ENCODE data around the gene PRELID1.

PRELID1 gene

DNA sequence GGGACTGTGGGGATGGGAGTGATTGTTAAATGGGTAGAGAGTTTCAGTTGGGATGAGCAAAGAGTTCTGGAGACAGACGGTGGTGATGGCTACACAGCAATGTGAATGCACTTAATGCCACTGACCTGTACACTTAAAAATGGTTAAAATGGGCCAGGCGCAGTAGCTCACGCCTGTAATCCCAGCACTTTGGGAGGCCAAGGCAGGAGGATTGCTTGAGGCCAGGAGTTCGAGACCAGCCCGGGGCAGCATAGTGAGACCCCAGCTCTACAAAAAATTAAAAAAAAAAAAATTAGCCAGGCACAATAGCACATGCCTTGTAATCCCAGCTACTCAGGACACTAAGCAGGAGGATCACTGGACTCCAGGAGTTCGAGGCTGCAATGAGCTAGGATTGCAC, 40.2 kb downstream of the PRELID1 start:
- DNase-seq (ENCODE audit: low read depth) = no peak
- H3K4me3 ChIP-seq (ENCODE audit: low read depth, low read length) = no peak overlapping the region
- TF ChIP-seq MYC (IDR thresholded peaks at IDR 0.05; ENCODE audit: low read depth, low read length) (no peak), POLR2A (IDR thresholded peaks at IDR 0.05; ENCODE audit: extremely low read depth, insufficient read length) (no peak)
- TF ChIP-seq, protein P1, sequence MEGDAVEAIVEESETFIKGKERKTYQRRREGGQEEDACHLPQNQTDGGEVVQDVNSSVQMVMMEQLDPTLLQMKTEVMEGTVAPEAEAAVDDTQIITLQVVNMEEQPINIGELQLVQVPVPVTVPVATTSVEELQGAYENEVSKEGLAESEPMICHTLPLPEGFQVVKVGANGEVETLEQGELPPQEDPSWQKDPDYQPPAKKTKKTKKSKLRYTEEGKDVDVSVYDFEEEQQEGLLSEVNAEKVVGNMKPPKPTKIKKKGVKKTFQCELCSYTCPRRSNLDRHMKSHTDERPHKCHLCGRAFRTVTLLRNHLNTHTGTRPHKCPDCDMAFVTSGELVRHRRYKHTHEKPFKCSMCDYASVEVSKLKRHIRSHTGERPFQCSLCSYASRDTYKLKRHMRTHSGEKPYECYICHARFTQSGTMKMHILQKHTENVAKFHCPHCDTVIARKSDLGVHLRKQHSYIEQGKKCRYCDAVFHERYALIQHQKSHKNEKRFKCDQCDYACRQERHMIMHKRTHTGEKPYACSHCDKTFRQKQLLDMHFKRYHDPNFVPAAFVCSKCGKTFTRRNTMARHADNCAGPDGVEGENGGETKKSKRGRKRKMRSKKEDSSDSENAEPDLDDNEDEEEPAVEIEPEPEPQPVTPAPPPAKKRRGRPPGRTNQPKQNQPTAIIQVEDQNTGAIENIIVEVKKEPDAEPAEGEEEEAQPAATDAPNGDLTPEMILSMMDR (IDR thresholded peaks at IDR 0.05; ENCODE audit: low read depth, low read length) = no peak
- TF ChIP-seq, protein P2, sequence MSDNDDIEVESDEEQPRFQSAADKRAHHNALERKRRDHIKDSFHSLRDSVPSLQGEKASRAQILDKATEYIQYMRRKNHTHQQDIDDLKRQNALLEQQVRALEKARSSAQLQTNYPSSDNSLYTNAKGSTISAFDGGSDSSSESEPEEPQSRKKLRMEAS (IDR thresholded peaks at IDR 0.05; ENCODE audit: low read depth, low read length) = no peak

DNA sequence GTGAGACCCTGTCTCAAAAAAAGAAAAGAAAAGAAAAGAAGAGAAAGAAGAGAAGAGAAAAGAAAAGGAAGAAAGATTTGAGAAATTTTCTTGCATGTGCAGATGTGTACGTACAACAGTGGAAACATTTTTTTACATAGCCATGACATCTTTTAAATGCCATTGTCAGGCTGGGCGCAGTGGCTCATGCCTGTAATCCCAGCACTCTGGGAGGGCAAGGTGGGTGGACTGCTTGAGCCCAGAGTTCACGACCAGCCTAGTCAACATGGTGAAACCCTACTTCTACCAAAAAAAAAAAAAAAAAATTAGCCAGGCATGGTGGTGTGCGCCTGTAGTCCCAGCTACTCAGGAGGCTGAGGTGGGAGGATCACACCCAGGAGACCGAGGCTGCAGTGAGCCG, 41.3 kb downstream of the PRELID1 start:
- H3K4me3 ChIP-seq (ENCODE audit: low read depth, low read length) = no peak overlapping the region
- TF ChIP-seq, protein P1 (IDR thresholded peaks at IDR 0.05; ENCODE audit: low read depth, low read length) = no peak
- no peak for DNase-seq (ENCODE audit: low read depth)

DNA sequence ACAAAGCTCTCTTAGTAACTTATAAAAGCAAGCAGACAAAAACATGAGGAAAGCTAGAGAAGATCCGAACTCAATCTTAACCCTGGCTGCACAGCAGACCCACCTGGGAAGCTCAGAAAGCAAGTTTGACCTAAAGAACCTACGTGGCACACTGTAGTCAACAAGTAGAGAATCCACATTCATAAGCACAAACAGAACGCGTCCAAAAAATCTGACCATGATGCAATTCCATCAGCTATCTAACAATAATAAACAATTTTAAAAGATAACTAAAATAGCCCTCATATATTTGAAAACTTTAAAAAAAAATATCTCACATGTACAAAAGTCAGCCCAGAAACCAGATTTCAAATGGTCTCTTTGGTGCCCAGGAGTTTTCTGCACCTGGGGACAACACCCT, 43.2 kb downstream of the PRELID1 start:
- peak overlapping the region; percentile 25 for H3K4me3 ChIP-seq (ENCODE audit: low read depth, low read length)
- TF ChIP-seq MYC (IDR thresholded peaks at IDR 0.05; ENCODE audit: low read depth, low read length) (no peak), POLR2A (IDR thresholded peaks at IDR 0.05; ENCODE audit: extremely low read depth, insufficient read length) (no peak)
- TF ChIP-seq, protein P1 (IDR thresholded peaks at IDR 0.05; ENCODE audit: low read depth, low read length) = no peak
- TF ChIP-seq, protein P2 (IDR thresholded peaks at IDR 0.05; ENCODE audit: low read depth, low read length) = no peak
- no peak for DNase-seq (ENCODE audit: low read depth)

DNA sequence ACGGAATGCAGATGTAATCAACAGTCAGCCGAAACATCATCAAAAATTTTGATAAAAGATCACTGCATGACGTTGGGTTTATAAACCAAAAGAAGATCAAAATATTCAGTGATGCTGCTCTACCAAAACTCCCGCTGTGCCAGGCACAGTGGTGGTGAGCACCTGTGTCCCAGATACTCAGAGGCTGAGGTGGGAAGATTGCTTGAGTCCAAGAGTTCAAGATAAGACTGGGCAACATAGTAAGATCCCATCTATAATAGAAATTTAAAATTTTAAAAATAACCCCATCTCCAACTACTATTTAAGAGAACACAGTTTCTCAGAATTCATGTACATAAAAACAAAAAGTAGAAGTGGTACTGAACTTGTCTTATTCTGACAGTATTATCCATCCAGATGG, 44.1 kb downstream of the PRELID1 start:
- TF ChIP-seq POLR2A (IDR thresholded peaks at IDR 0.05; ENCODE audit: extremely low read depth, insufficient read length) (no peak), MYC (IDR thresholded peaks at IDR 0.05; ENCODE audit: low read depth, low read length) (no peak)
- TF ChIP-seq, protein P1 (IDR thresholded peaks at IDR 0.05; ENCODE audit: low read depth, low read length) = no peak
- TF ChIP-seq, protein P2 (IDR thresholded peaks at IDR 0.05; ENCODE audit: low read depth, low read length) = no peak
- no peak for DNase-seq (ENCODE audit: low read depth)
- H3K4me3 ChIP-seq (ENCODE audit: low read depth, low read length) = peak overlapping the region; percentile 16

DNA sequence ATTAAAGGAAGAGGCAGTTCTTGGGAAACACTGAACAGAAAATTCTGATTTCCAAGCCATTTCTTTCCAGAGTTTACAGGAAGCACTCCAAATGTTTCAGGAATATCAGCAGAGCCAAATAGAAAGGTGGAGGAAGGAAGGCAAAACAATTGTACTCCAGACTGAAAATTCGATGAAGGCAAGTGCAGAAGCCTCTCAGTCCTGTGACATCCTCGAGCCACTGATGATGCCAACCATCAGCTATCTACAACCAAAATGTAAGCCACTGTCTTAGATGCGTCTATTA, 45.7 kb downstream of the PRELID1 start:
- TF ChIP-seq POLR2A (IDR thresholded peaks at IDR 0.05; ENCODE audit: extremely low read depth, insufficient read length) (no peak), MYC (IDR thresholded peaks at IDR 0.05; ENCODE audit: low read depth, low read length) (no peak)
- TF ChIP-seq, protein P1 (IDR thresholded peaks at IDR 0.05; ENCODE audit: low read depth, low read length) = no peak
- TF ChIP-seq, protein P2 (IDR thresholded peaks at IDR 0.05; ENCODE audit: low read depth, low read length) = no peak
- peak overlapping the region; percentile 19 for H3K4me3 ChIP-seq (ENCODE audit: low read depth, low read length)
- no peak for DNase-seq (ENCODE audit: low read depth)

DNA sequence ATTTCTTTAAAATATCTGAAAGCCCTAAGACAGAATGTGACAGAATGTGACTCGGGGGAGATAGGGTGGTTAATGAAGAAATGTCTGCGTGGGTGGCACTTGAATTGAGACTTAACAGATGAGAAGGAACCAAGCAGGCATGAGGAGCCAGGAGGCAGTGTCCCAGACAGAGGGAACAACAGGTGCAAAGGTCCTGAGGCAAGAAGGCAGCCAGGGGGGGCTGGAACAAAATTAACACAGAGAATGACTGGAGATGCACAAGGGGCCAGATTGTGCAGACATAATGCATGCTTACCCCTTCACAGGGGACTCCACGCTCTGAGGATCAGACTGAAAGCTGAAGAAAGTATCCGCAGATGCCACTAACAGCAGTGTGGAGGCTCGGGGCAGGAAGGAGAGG, 46.2 kb downstream of the PRELID1 start:
- DNase-seq (ENCODE audit: low read depth) = no peak
- peak overlapping the region; percentile 100 for H3K4me3 ChIP-seq (ENCODE audit: low read depth, low read length)
- TF ChIP-seq, protein P2 (IDR thresholded peaks at IDR 0.05; ENCODE audit: low read depth, low read length) = no peak
- TF ChIP-seq POLR2A (IDR thresholded peaks at IDR 0.05; ENCODE audit: extremely low read depth, insufficient read length) (no peak), MYC (IDR thresholded peaks at IDR 0.05; ENCODE audit: low read depth, low read length) (no peak)
- TF ChIP-seq, protein P1 (IDR thresholded peaks at IDR 0.05; ENCODE audit: low read depth, low read length) = no peak
